Central memory CD8-positive, alpha-beta T cell (primary cell): Measurements from ENCODE around the gene ZNF175.

Experiments used
- ATAC-seq: fragments of 150-1000 bp; cut with Tn5 transposase; replicated peaks from 2 replicates; pipeline ENCODE4 v1.10.0; 2022; ENCODE audit warnings: mild to moderate bottlenecking, moderate FRiP score, moderate number of reproducible peaks; ENCODE audit not compliant: poor library complexity, severe bottlenecking; ENCODE audit errors: extremely low read depth
- DNase-seq, 2 donors: peaks; one replicate each; pipeline ENCODE4 v3.0.0; 2021; ENCODE audit warnings: low spot score in 2 of 2
- H3K27ac Mint-ChIP-seq: one replicate; pipeline ENCODE4 v1.8.0; 2022; ENCODE audit warnings: low read depth, mild to moderate bottlenecking, moderate library complexity, mixed read lengths
- H3K27me3 Mint-ChIP-seq: one replicate; pipeline ENCODE4 v1.8.0; 2022; ENCODE audit warnings: mixed read lengths
- H3K36me3 Mint-ChIP-seq: one replicate; pipeline ENCODE4 v1.8.0; 2022; ENCODE audit warnings: mild to moderate bottlenecking, moderate library complexity, mixed read lengths; ENCODE audit not compliant: insufficient read depth
- H3K4me1 Mint-ChIP-seq: one replicate; pipeline ENCODE4 v1.8.0; 2022; ENCODE audit warnings: mixed read lengths
- H3K4me3 Mint-ChIP-seq: one replicate; pipeline ENCODE4 v1.8.0; 2022; ENCODE audit warnings: mild to moderate bottlenecking, moderate library complexity, mixed read lengths
- H3K9me3 Mint-ChIP-seq: one replicate; pipeline ENCODE4 v1.8.0; 2022; ENCODE audit warnings: mixed read lengths

The ZNF175 gene

GRCh38 chr19:51632126-51632525 is 61.0 kb downstream of the ZNF175 start:
- H3K27me3 Mint-ChIP-seq: peaks cover 11% of the 10 kb centered on the region
- no peak overlapping the region for H3K27ac Mint-ChIP-seq
- H3K4me3 Mint-ChIP-seq: no peak overlapping the region
- no peaks in the 10 kb centered on the region for H3K36me3 Mint-ChIP-seq
- no peaks in the 10 kb centered on the region for H3K4me1 Mint-ChIP-seq
- H3K9me3 Mint-ChIP-seq: no peaks in the 10 kb centered on the region
- ATAC-seq: no peak
- no peak for DNase-seq

- DNase-seq (no peak), ATAC-seq (no peak)
- Mint-ChIP-seq H3K27me3 (peaks cover 29% of the 10 kb centered on the region), H3K4me3 (no peak overlapping the region), H3K27ac (no peak overlapping the region), H3K36me3 (no peaks in the 10 kb centered on the region), H3K9me3 (no peaks in the 10 kb centered on the region), H3K4me1 (no peaks in the 10 kb centered on the region)
Observed at GRCh38 chr19:51637362-51637978, 66.4 kb downstream of the ZNF175 start.

GRCh38 chr19:51639916-51640315 is 68.8 kb downstream of the ZNF175 start:
- Mint-ChIP-seq H3K9me3 (no peaks in the 10 kb centered on the region), H3K4me3 (no peak overlapping the region), H3K36me3 (no peaks in the 10 kb centered on the region), H3K27me3 (peaks cover 42% of the 10 kb centered on the region), H3K27ac (no peak overlapping the region), H3K4me1 (peaks cover 5% of the 10 kb centered on the region)
- ATAC-seq: no peak
- no peak for DNase-seq

GRCh38 chr19:51640386-51640785 is 69.3 kb downstream of the ZNF175 start:
- ATAC-seq (no peak), DNase-seq (no peak)
- Mint-ChIP-seq H3K27me3 (peaks cover 46% of the 10 kb centered on the region), H3K9me3 (no peaks in the 10 kb centered on the region), H3K36me3 (no peaks in the 10 kb centered on the region), H3K27ac (no peak overlapping the region), H3K4me1 (peaks cover 6% of the 10 kb centered on the region), H3K4me3 (no peak overlapping the region)

GRCh38 chr19:51641648-51642047 is 70.6 kb downstream of the ZNF175 start:
- Mint-ChIP-seq H3K4me3 (no peak overlapping the region), H3K27me3 (peaks cover 49% of the 10 kb centered on the region), H3K4me1 (peaks cover 6% of the 10 kb centered on the region), H3K27ac (no peak overlapping the region), H3K36me3 (no peaks in the 10 kb centered on the region), H3K9me3 (no peaks in the 10 kb centered on the region)
- DNase-seq: no peak
- ATAC-seq: no peak
